ENCODE results near the gene HFM1. TPM values are rescaled to one million over a fixed set of nuclear protein-coding genes. Genes with fewer than 3 reads are reported as not detected.

Gene HFM1
- total RNA-seq, 1 donor from 2014 or later = 0.79 TPM

GRCh38 chr1:91345395-91346005 lies 59.1 kb downstream of the HFM1 start:
- DNase-seq (ENCODE audit: low read depth) = no peak
- TF ChIP-seq CTCF (IDR thresholded peaks at IDR 0.05; ENCODE audit: insufficient read depth, low read length, poor library complexity, severe bottlenecking) = no peak
- Histone ChIP-seq H3K27me3 (ENCODE audit: control insufficient read depth, insufficient read depth, low read length) (no peaks in the 10 kb centered on the region), H3K36me3 (ENCODE audit: control insufficient read depth, insufficient read depth, low read length) (no peaks in the 10 kb centered on the region), H3K4me3 (ENCODE audit: low read depth, low read length) (no peak overlapping the region)

GRCh38 chr1:91338501-91338900 lies 66.1 kb downstream of the HFM1 start:
- no peak for TF ChIP-seq CTCF (IDR thresholded peaks at IDR 0.05; ENCODE audit: insufficient read depth, low read length, poor library complexity, severe bottlenecking)
- Histone ChIP-seq H3K27me3 (ENCODE audit: control insufficient read depth, insufficient read depth, low read length) (no peaks in the 10 kb centered on the region), H3K36me3 (ENCODE audit: control insufficient read depth, insufficient read depth, low read length) (no peaks in the 10 kb centered on the region), H3K4me3 (ENCODE audit: low read depth, low read length) (no peak overlapping the region)
- no peak for DNase-seq (ENCODE audit: low read depth)

- Histone ChIP-seq H3K4me3 (ENCODE audit: low read depth, low read length) (no peak overlapping the region), H3K27me3 (ENCODE audit: control insufficient read depth, insufficient read depth, low read length) (no peaks in the 10 kb centered on the region), H3K36me3 (ENCODE audit: control insufficient read depth, insufficient read depth, low read length) (no peaks in the 10 kb centered on the region)
- no peak for TF ChIP-seq CTCF (IDR thresholded peaks at IDR 0.05; ENCODE audit: insufficient read depth, low read length, poor library complexity, severe bottlenecking)
- DNase-seq (ENCODE audit: low read depth) = no peak
These were observed 69.0 kb downstream of the HFM1 start for GRCh38 chr1:91335603-91336002.

GRCh38 chr1:91334856-91335255 lies 69.8 kb downstream of the HFM1 start:
- no peaks in the 10 kb centered on the region for H3K36me3 ChIP-seq (ENCODE audit: control insufficient read depth, insufficient read depth, low read length)
- TF ChIP-seq CTCF (IDR thresholded peaks at IDR 0.05; ENCODE audit: insufficient read depth, low read length, poor library complexity, severe bottlenecking) = no peak
- no peak overlapping the region for H3K4me3 ChIP-seq (ENCODE audit: low read depth, low read length)
- no peaks in the 10 kb centered on the region for H3K27me3 ChIP-seq (ENCODE audit: control insufficient read depth, insufficient read depth, low read length)
- DNase-seq (ENCODE audit: low read depth) = no peak

GRCh38 chr1:91325456-91325855 lies 79.2 kb downstream of the HFM1 start:
- Histone ChIP-seq H3K27me3 (ENCODE audit: control insufficient read depth, insufficient read depth, low read length) (no peaks in the 10 kb centered on the region), H3K36me3 (ENCODE audit: control insufficient read depth, insufficient read depth, low read length) (no peaks in the 10 kb centered on the region), H3K4me3 (ENCODE audit: low read depth, low read length) (no peak overlapping the region)
- TF ChIP-seq CTCF (IDR thresholded peaks at IDR 0.05; ENCODE audit: insufficient read depth, low read length, poor library complexity, severe bottlenecking) = no peak
- no peak for DNase-seq (ENCODE audit: low read depth)

GRCh38 chr1:91314643-91315042 lies 90.0 kb downstream of the HFM1 start:
- Histone ChIP-seq H3K36me3 (ENCODE audit: control insufficient read depth, insufficient read depth, low read length) (no peaks in the 10 kb centered on the region), H3K4me3 (ENCODE audit: low read depth, low read length) (no peak overlapping the region), H3K27me3 (ENCODE audit: control insufficient read depth, insufficient read depth, low read length) (no peaks in the 10 kb centered on the region)
- DNase-seq (ENCODE audit: low read depth) = no peak
- TF ChIP-seq CTCF (IDR thresholded peaks at IDR 0.05; ENCODE audit: insufficient read depth, low read length, poor library complexity, severe bottlenecking) = no peak
